Epidermal melanocyte (primary cell): ENCODE measurements around the gene HDAC4.

Experiments
- DNase-seq: peaks from one replicate; pipeline ENCODE4 v3.0.0; 2011; ENCODE audit warnings: low spot score; ENCODE audit not compliant: insufficient read length

HDAC4 gene

GRCh38 chr2:239310401-239311061, 90.3 kb downstream of the HDAC4 start:
- DNase-seq: no peak

GRCh38 chr2:239309398-239310245, 91.2 kb downstream of the HDAC4 start:
- no peak for DNase-seq

GRCh38 chr2:239308661-239309397, 92.0 kb downstream of the HDAC4 start:
- no peak for DNase-seq

- no peak for DNase-seq
Observed at GRCh38 chr2:239307921-239308613, 92.8 kb downstream of the HDAC4 start.

GRCh38 chr2:239307221-239307569, 93.6 kb downstream of the HDAC4 start:
- no peak for DNase-seq

- DNase-seq: no peak
Observed at GRCh38 chr2:239306274-239307220, 94.3 kb downstream of the HDAC4 start.

GRCh38 chr2:239305771-239306170, 95.0 kb downstream of the HDAC4 start:
- DNase-seq: no peak

GRCh38 chr2:239305222-239305575, 95.6 kb downstream of the HDAC4 start:
- no peak for DNase-seq

- DNase-seq: no peak
Observed at GRCh38 chr2:239304533-239305221, 96.1 kb downstream of the HDAC4 start.

- no peak for DNase-seq
Observed at GRCh38 chr2:239303711-239304532, 96.9 kb downstream of the HDAC4 start.

- no peak for DNase-seq
Observed at GRCh38 chr2:239302808-239303557, 97.8 kb downstream of the HDAC4 start.

GRCh38 chr2:239302083-239302807, 98.6 kb downstream of the HDAC4 start:
- no peak for DNase-seq

GRCh38 chr2:239300871-239301735, 99.7 kb downstream of the HDAC4 start:
- DNase-seq: no peak

GRCh38 chr2:239300242-239300641, 100.6 kb downstream of the HDAC4 start:
- DNase-seq: no peak

GRCh38 chr2:239299218-239299939, 101.4 kb downstream of the HDAC4 start:
- no peak for DNase-seq
